Right cardiac atrium (tissue), 5 donors: Measurements from ENCODE around the gene ACOT2. TPM values are rescaled to one million over a fixed set of nuclear protein-coding genes. Genes with fewer than 3 reads are reported as not detected.
"Not testable (repeated sequence)": the region's sequence is repeated elsewhere in the genome, so short reads cannot be mapped to it uniquely, and the experiment has no call there.

Source experiments
- ATAC-seq, 2 donors: fragments of 200-7000 bp; cut with Tn5 transposase; one replicate each; pipeline versions ENCODE4 v1.8.0 to v1.9.1; 2020; ENCODE audit warnings: moderate library complexity in 2 of 2, mild to moderate bottlenecking in 1 of 2
- DNase-seq, 3 donors: peaks; one replicate each; pipeline ENCODE4 v3.0.0-alpha.2; 2020
- H3K27ac ChIP-seq: one replicate; pipeline ENCODE4 v1.5.1; 2013; ENCODE audit warnings: mild to moderate bottlenecking, low read length, control low read depth, moderate library complexity
- H3K27me3 ChIP-seq: one replicate; pipeline ENCODE4 v1.6.1; 2013; ENCODE audit not compliant: control insufficient read depth, insufficient read depth
- H3K4me1 ChIP-seq: one replicate; pipeline ENCODE4 v1.6.1; 2013; ENCODE audit warnings: low read length; ENCODE audit not compliant: control insufficient read depth, insufficient read depth
- H3K4me3 ChIP-seq: one replicate; pipeline ENCODE4 v1.5.1; 2013; ENCODE audit warnings: low read length, control low read depth
- H3K9me3 ChIP-seq: one replicate; pipeline ENCODE4 v1.6.1; 2013; ENCODE audit warnings: low read length; ENCODE audit not compliant: control insufficient read depth
- WGBS: extraction: QIAGEN DNeasy Blood & Tissue Kit; methylation state at CpG from one replicate; pipeline ENCODE4 v1.1.7; 2013; 5-methylcytosine and 5-hydroxymethylcytosine counted together
- intact Hi-C, 4 donors: fragments of 100-400 bp; cut with DNase I; formaldehyde crosslinking; loops; one replicate each; pipeline versions ENCODE4 v1.11.0 to v1.14.0; 2022 to 2023
- polyA plus RNA-seq: library from polyadenylated mRNA; stranded (reverse); fragments of 200-250 nt; gene quantifications from one replicate; pipeline ENCODE4 v1.2.3, GENCODE V29; 2013
- total RNA-seq, 4 donors: library from RNA; stranded (reverse); fragmentation: NEBNext Ultra II Directional; extraction: Animal tissue kit (Norgen Biotek cat#: 25700); gene quantifications; one replicate each; pipeline ENCODE4 v1.2.1, GENCODE V29; 2021
- donor health status: healthy with polysubstance abuse.
- donor health status: DM: no; HTN: yes; CAD: no.
- donor health status: DM: no; HTN: no; CAD: no.
- donor health status: DM: no; HTN: yes; CAD: no; lungs with severe emphysema.
- donor health status: DM: yes; HTN: yes; CAD: no.

Gene ACOT2
- total and polyA plus RNA-seq, 5 donors: 100 to 141 (median 103) TPM

DNA sequence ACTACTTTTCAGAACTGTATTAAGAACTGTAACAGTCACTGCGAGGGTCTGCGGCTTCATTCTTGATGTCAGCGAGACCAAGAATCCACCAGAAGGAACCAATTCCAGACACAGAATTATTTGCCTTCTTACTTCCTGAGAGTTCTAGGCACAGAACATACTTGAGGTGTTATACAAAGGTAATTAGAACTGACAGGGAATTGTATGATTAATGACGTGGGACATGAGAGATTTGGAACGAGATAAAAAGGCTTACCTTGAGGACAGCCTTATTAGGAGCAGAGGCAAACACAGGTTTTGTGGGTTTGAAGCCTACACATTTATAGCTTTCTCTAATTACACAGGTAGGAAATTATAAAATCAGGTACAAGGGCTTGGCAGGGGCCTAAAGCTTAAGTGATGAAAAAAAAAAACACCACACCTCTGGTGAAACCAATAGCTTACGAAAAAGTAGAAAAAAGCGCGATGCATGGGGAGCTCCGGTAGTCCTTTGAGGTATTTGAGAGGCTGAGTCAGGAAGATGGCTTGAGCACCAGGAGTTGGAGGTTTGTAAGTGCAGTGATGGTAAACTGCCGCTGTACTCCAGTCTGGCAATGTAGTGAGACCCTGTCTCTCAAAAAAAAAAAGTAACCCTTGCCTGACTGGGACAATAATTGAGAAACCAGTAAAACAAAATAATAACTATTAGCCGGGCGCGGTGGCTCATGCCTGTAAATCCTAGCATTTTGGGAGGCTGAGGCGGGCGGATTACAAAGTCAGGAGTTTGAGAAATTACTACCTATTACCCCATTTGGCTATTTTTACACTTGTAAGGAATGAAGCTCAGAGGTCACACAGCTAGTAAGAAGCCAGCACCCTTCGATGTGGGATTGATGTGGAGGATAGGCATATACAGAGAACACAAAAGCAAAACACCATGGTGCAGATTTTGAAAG lies 795 bp upstream of the ACOT2 start:
- no peak for DNase-seq
- 72% methylated on average over 16 of the region's 16 CpGs for WGBS
- peak overlapping the region; percentile 46 for H3K4me3 ChIP-seq
- peak overlapping the region; percentile 94 for H3K27ac ChIP-seq
- intact Hi-C loops: no loop called here
- H3K4me1 ChIP-seq: no peaks in the 10 kb centered on the region
- no peaks in the 10 kb centered on the region for H3K27me3 ChIP-seq
- no peak for ATAC-seq
- no peaks in the 10 kb centered on the region for H3K9me3 ChIP-seq

DNA sequence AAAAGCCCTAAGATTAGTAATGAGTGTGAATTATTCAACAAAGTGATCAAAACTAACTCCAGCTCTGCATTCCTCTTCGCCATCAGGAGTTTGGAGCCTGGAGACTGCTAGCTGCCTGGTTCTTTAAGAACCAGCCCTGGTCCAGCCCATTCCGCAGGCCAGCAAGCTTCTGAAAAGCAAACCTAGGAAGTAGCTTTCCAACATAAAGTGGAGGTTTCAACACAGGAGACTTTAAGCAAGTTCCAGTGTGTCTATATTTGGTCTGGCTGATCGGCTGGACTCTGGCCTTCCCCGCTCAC lies 178 bp upstream of the ACOT2 start:
- intact Hi-C loops, H3K4me1 ChIP-seq, H3K9me3 ChIP-seq, H3K27me3 ChIP-seq, DNase-seq, ATAC-seq: not testable (repeated sequence)
- Histone ChIP-seq H3K27ac (peak overlapping the region; percentile 94), H3K4me3 (peak overlapping the region; percentile 46)
- WGBS: 13% methylated on average over 4 of the region's 4 CpGs

DNA sequence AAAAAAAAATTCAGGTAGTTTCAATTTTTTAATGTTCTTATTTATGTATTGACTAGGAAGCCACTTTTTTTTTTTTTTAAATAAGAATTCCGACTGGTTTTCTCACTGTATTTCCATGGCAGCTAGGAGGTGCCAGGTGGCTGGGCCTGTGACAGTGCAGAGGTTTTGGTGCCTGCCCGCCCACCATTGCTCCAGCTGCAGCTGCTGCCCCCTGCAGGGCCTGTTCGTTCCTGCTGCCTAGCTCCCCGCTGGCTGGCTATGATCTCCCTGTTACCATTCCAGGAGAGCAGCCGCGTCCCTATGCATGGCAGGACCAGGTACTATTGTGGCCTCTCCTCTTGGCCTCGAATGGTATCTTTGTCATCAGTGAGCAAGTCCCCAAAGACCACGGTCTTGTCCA lies 1.9 kb downstream of the ACOT2 start:
- H3K27me3 ChIP-seq, H3K27ac ChIP-seq, H3K4me3 ChIP-seq, H3K9me3 ChIP-seq, H3K4me1 ChIP-seq: not testable (repeated sequence)
- WGBS: 38% methylated on average over 8 of the region's 8 CpGs
- intact Hi-C loops: loop anchor here in 1 of 4 donors (10.0 kb wide), 1 partner anchor 66 kb away; no protein-coding TSS in a partner anchor
- ATAC-seq (peak; percentile 72 to 73), DNase-seq (peak; percentile 52 to 87 (median 82))

DNA sequence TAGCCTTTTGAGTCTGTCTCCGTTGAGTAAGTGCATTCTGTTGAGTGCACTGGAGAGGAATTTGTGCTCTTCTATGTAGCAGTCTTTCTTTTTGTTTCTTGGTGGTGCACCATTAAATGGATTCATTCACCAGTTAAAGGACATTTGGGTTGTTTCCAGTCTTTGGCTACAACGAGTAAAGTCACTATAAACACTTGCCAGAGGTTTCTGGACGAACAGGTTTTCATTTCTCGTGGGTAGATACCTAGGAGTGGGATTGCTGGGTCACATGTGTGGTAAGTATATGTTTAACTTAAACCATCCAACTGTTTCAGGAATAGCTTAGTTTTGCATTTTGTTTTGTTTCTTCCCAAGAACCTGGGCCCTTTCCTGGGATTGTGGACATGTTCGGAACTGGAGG lies 4.0 kb downstream of the ACOT2 start:
- H3K4me3 ChIP-seq, H3K27ac ChIP-seq, ATAC-seq, H3K9me3 ChIP-seq, H3K4me1 ChIP-seq, H3K27me3 ChIP-seq, DNase-seq: not testable (repeated sequence)
- 85% methylated on average over 5 of the region's 5 CpGs for WGBS
- intact Hi-C loops: loop anchor here in 1 of 4 donors (10.0 kb wide), 1 partner anchor 68 kb away; no protein-coding TSS in a partner anchor

DNA sequence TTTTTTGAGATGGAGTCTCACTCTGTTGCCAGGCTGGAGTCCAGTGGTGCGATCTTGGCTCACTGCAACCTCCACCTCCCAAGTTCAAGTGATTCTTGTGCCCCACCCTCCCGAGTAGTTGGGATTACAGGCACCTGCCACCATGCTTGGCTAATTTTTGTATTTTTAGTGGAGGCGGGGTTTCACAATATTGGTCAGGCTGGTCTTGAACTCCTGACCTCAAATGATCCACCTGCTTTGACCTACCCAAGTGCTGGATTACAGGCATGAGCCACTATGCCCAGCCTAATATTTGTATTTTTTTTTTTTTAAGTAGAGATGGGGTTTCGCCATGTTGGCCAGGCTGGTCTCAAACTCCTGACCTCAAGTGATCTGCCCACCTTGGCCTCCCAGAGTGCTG lies 4.7 kb downstream of the ACOT2 start:
- 97% methylated on average over 4 of the region's 4 CpGs for WGBS

DNA sequence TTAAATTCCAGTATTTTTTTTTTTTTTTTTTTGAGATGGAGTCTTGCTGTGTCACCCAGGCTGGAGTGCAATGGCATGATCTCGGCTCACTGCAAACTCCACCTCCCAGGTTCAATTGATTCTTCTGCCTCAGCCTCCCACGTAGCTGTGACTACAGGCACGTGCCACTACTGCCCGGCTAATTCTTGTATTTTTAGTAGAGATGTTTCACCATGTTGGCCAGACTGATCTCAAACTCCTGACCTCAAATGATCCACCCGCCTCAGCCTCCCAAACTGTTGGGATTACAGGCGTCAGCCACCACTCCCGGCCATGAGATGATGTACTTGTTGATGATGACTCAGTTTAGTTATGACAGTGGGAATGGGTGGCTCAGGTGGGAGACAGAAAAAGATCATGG lies 5.2 kb downstream of the ACOT2 start:
- not testable (repeated sequence) for ATAC-seq, H3K27me3 ChIP-seq, H3K4me1 ChIP-seq, H3K4me3 ChIP-seq, DNase-seq, H3K27ac ChIP-seq, H3K9me3 ChIP-seq
- intact Hi-C loops: loop anchor here in 1 of 4 donors (10.0 kb wide), 1 partner anchor 69 kb away; no protein-coding TSS in a partner anchor
- WGBS: 96% methylated on average over 7 of the region's 7 CpGs

More for the DNA sequence above, 4.7 kb downstream of the ACOT2 start:
- H3K4me1 ChIP-seq, H3K27me3 ChIP-seq, H3K9me3 ChIP-seq, DNase-seq, H3K27ac ChIP-seq, H3K4me3 ChIP-seq, ATAC-seq: not testable (repeated sequence)
- intact Hi-C loops: loop anchor here in 1 of 4 donors (10.0 kb wide), 1 partner anchor 69 kb away; no protein-coding TSS in a partner anchor

DNA sequence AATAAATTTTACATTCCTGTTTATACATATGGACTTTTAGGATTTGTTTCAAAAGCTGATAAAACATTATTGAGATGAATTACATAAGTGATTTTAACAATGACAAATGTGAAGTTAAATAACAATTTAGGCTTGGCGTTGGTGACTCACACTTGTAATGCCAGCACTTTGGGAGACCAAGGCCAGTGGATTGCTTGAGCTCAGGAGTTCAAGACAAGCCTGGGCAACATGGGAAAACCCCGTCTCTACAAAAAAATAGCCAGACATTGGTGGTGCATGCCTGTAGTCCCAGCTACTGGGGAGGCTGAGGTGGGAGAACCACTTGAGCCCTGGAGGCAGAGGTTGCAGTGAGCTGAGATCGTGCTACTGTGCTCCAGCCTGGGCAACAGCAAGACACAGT lies 7.4 kb downstream of the ACOT2 start:
- no peak for ATAC-seq
- no peaks in the 10 kb centered on the region for H3K27me3 ChIP-seq
- no peaks in the 10 kb centered on the region for H3K9me3 ChIP-seq
- H3K4me1 ChIP-seq: no peaks in the 10 kb centered on the region
- no peak overlapping the region for H3K27ac ChIP-seq
- intact Hi-C loops: loop anchor here in 1 of 4 donors (10.0 kb wide), 1 partner anchor 72 kb away; no protein-coding TSS in a partner anchor
- WGBS: 89% methylated on average over 3 of the region's 3 CpGs
- H3K4me3 ChIP-seq: no peak overlapping the region
- DNase-seq: no peak

DNA sequence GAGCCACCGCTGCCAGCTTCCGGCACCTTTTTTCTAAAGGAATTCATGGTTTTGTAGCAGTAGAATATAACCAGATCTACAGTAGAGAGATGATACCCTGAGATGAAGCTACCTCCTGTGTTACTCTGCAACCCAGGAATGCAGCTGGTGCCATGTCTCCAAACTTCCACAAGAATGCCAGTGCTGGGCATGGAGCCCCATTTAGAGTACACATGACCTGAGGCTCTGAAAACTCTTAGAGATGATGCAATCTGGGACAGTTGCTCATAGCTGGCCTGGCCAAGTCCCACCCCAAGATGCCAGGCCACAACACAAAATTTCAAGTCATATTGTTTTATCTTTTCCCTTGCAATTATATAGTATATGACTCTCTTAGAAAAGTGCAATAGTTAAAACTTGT lies 8.2 kb downstream of the ACOT2 start:
- peak; percentile 60 to 77 for ATAC-seq
- WGBS: 100% methylated on average over 2 of the region's 2 CpGs

DNA sequence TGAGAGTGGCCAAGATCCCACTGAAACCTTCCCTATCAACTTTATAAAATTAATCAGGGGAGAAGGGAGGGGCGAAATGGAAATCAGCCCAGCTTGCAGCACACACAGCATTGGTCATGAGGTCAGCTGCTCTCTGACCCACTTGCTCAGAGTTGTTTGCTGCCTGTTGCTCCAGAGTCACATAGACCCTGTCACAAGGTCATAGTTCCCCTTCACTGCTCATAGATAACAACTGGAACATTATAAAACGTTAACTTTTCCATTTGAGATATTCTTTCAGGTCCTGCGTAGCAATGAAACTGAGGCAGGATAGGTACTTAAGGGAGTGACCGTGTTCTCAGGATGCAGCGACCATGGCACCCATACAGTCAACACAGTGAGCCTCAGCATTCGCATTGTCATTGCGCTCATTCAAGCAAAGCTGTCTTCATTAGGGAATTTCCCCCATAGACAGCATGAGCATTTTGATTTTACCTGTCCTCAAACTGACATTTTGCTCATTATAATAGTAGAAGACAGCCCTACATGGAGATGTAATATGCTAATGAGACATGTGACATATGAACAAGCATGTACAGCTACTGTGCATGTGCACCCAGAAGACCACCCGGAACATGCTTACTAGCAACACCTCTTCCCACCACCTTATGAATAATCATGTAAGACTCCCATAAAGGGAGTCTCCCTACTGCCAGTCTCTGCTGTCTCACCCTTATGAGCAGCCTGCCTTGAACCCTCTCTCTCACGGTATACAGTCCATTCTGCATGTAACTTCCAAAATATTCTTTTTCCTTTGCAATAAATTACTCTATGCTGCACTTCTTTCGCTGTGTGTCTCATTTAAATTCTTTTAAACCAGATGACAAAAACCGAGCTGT lies 13.3 kb downstream of the ACOT2 start:
- intact Hi-C loops, ATAC-seq: not testable (repeated sequence)

More for the DNA sequence above, 8.2 kb downstream of the ACOT2 start:
- H3K4me3 ChIP-seq, DNase-seq, H3K27ac ChIP-seq, H3K27me3 ChIP-seq, H3K9me3 ChIP-seq, H3K4me1 ChIP-seq: not testable (repeated sequence)
- intact Hi-C loops: loop anchor here in 1 of 4 donors (10.0 kb wide), 1 partner anchor 72 kb away; no protein-coding TSS in a partner anchor

DNA sequence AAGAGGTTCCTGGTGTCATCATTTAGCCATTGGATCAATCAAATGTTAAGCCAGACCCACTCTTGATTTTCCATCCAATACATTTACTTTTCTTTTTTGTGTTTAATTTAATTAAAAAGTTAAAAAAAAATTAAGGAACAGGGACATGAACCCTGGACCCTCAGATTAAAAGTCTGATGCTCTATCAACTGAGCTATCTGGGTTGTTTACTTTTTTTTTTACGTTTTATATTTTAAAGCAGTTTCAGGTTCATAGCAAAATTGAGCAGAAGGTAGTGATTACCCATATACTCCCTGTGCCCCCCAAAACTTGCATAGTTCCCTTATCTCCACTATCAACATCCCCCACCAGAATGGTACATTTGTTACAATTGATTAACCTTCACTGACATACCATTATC lies 19.7 kb downstream of the ACOT2 start:
- intact Hi-C loops: no loop called here
- no peak overlapping the region for H3K4me3 ChIP-seq
- ATAC-seq: no peak
- no peaks in the 10 kb centered on the region for H3K27me3 ChIP-seq
- no peak overlapping the region for H3K27ac ChIP-seq
- WGBS: 86% methylated on average over 1 of the region's 1 CpG
- H3K4me1 ChIP-seq: no peaks in the 10 kb centered on the region
- DNase-seq: no peak
- H3K9me3 ChIP-seq: no peaks in the 10 kb centered on the region

More for the DNA sequence above, 13.3 kb downstream of the ACOT2 start:
- H3K9me3 ChIP-seq, H3K4me1 ChIP-seq, H3K4me3 ChIP-seq, H3K27me3 ChIP-seq, DNase-seq, H3K27ac ChIP-seq: not testable (repeated sequence)
- 88% methylated on average over 10 of the region's 11 CpGs for WGBS

DNA sequence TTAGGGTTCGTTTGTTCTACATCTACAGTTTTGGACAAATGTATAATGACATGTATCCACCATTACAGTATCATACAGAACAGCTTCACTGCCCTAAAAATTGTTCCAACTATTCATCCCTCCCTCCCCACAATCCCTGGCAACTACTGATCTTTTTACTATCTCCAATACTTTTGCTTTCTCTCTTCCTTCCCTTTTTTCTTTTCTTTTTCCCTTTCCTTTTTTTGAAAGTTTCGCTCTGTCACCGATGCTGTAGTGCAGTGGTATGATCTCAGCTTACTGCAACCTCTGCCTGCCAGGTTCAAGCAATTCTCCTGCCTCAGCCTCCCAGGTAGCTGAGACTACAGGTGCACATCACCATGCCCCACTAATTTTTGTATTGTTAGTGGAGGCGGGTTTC lies 20.1 kb downstream of the ACOT2 start:
- H3K27ac ChIP-seq: no peak overlapping the region
- no peaks in the 10 kb centered on the region for H3K4me1 ChIP-seq
- ATAC-seq (no peak), DNase-seq (no peak)
- no peak overlapping the region for H3K4me3 ChIP-seq
- H3K27me3 ChIP-seq: no peaks in the 10 kb centered on the region
- WGBS: 82% methylated on average over 4 of the region's 4 CpGs
- H3K9me3 ChIP-seq: no peaks in the 10 kb centered on the region
- intact Hi-C loops: no loop called here
